Stimulated activated naive CD8-positive, alpha-beta T cell treated with anti-CD3 and anti-CD28 coated beads, Interleukin-15, amount 100 ng/mL, for 72 hours (primary cell): ENCODE measurements around the gene HOXC6.
"Not testable (repeated sequence)": the region's sequence is repeated elsewhere in the genome, so short reads cannot be mapped to it uniquely, and the experiment has no call there.

Experiments used
- ATAC-seq: fragments of 150-1000 bp; cut with Tn5 transposase; 2 replicates; pipeline ENCODE4 v1.10.0; 2021; ENCODE audit warnings: mild to moderate bottlenecking, moderate library complexity
- DNase-seq, 2 donors: peaks; one replicate each; pipeline ENCODE4 v3.0.0; 2021 to 2022
- H3K27ac Mint-ChIP-seq, 2 donors: one replicate each; pipeline ENCODE4 v1.8.0; 2022; ENCODE audit warnings: mild to moderate bottlenecking in 2 of 2, mixed read lengths in 2 of 2, moderate library complexity in 2 of 2
- H3K27me3 Mint-ChIP-seq: one replicate; pipeline ENCODE4 v1.8.0; 2022; ENCODE audit warnings: mixed read lengths
- H3K4me1 Mint-ChIP-seq: one replicate; pipeline ENCODE4 v1.8.0; 2022; ENCODE audit warnings: mild to moderate bottlenecking, mixed read lengths
- H3K4me3 Mint-ChIP-seq, 2 donors: one replicate each; pipeline ENCODE4 v1.8.0; 2022; ENCODE audit warnings: mild to moderate bottlenecking in 2 of 2, mixed read lengths in 2 of 2, moderate library complexity in 1 of 2
- H3K9me3 Mint-ChIP-seq, 2 donors: one replicate each; pipeline ENCODE4 v1.8.0; 2022; ENCODE audit warnings: mixed read lengths in 2 of 2

HOXC6 gene

DNA sequence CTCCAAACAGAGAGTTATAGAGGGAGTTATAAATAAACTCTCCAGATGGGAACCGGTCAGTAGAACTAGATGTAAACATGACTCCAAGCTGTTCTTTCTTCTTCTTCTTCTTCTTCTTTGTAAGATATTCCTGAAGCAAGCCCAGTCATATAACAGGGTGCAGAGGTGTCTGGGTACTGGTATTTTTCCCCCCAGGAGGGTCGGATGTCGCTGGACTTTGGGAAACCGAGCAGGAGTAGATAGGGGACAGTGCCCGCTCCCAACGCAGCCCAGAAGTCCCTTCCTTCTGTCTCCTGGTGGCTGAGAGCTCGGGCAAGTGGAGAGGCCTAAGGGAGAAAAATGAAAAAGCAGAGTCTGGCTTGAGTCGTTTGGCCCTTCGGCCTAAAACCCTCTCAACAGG is 50.9 kb downstream of the HOXC6 start:
- not testable (repeated sequence) for DNase-seq, H3K27ac Mint-ChIP-seq, H3K27me3 Mint-ChIP-seq, ATAC-seq, H3K9me3 Mint-ChIP-seq, H3K4me3 Mint-ChIP-seq
- peaks cover 47% of the 10 kb centered on the region for H3K4me1 Mint-ChIP-seq
